Rectal smooth muscle tissue (tissue), 1 donor: ENCODE results near the gene TMEM123.
"Not testable (repeated sequence)": the region's sequence is repeated elsewhere in the genome, so short reads cannot be mapped to it uniquely, and the experiment has no call there.

Experiments
- H3K27ac ChIP-seq: one replicate; pipeline ENCODE4 v1.7.0; 2013; ENCODE audit warnings: low read depth, low read length, inconsistent platforms
- H3K27me3 ChIP-seq: one replicate; pipeline ENCODE4 v1.7.0; 2013; ENCODE audit warnings: low read length; ENCODE audit not compliant: control insufficient read depth, insufficient read depth
- H3K36me3 ChIP-seq: one replicate; pipeline ENCODE4 v1.7.0; 2013; ENCODE audit warnings: low read length; ENCODE audit not compliant: control insufficient read depth, insufficient read depth
- H3K4me1 ChIP-seq: one replicate; pipeline ENCODE4 v1.7.0; 2013; ENCODE audit warnings: low read length; ENCODE audit not compliant: control insufficient read depth, insufficient read depth
- H3K4me3 ChIP-seq: one replicate; pipeline ENCODE4 v1.7.0; 2013; ENCODE audit warnings: low read length
- H3K9ac ChIP-seq: one replicate; pipeline ENCODE4 v1.7.0; 2013; ENCODE audit warnings: low read length

Gene TMEM123

DNA sequence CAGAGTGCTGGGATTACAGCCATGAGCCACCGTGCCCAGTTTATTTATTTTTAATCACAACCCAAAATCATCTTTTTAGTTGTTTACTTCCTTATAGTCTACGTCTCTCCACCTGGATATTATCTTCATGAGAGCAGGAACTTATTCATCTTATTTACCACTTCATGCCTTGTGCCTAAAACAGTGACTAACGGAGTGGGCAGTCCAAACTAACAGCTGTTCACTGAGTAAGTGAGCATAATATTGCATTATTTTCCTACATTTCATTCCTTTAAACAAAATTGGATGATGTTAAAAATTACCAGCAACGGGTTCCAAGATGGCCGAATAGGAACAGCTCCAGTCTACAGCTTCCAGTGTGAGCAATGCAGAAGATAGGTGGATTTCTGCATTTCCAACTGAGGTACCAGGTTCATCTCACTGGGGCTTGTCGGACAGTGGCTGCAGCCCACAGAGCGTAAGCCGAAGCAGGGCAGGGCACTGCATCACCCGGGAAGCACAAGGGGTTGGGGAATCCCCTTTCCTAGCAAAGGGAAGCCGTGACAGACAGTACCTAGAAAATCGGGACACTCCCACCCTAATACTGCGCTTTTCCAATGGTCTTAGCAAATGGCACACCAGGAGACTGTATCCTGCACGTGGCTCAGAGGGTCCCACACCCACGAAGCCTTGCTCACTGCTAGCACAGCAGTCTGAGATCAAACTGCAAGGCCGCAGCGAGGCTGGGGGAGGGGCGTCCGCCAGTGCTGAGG, 14.1 kb downstream of the TMEM123 start:
- no peaks in the 10 kb centered on the region for H3K36me3 ChIP-seq
- no peak overlapping the region for H3K9ac ChIP-seq
- H3K4me3 ChIP-seq = no peak overlapping the region
- no peaks in the 10 kb centered on the region for H3K27me3 ChIP-seq
- no peak overlapping the region for H3K27ac ChIP-seq
- H3K4me1 ChIP-seq = no peaks in the 10 kb centered on the region

GRCh38 chr11:102437727-102438126, 14.8 kb downstream of the TMEM123 start:
- H3K27ac ChIP-seq = no peak overlapping the region
- H3K4me1 ChIP-seq = no peaks in the 10 kb centered on the region
- no peak overlapping the region for H3K9ac ChIP-seq
- no peaks in the 10 kb centered on the region for H3K36me3 ChIP-seq
- H3K27me3 ChIP-seq = no peaks in the 10 kb centered on the region
- no peak overlapping the region for H3K4me3 ChIP-seq

DNA sequence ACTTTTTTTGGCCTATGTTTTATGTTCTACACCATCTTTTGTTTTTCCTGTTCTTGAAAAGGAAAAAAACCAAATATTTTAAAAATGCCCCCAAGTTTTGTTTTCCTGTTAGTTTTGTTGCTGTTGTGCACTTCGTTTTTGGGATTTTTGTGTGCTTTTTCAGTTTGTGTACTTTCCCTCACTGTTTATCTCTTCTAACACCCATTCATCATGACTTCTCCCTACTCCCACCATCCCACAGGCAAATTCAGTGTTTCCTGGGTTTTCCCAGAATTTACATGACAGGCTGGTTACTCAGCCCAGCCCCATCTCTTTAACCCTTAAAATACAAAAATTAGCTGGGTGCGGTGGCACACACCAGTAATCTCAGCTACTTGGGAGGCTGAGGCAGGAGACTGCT, 15.6 kb downstream of the TMEM123 start:
- no peaks in the 10 kb centered on the region for H3K36me3 ChIP-seq
- H3K27ac ChIP-seq = no peak overlapping the region
- H3K9ac ChIP-seq = no peak overlapping the region
- H3K4me1 ChIP-seq = no peaks in the 10 kb centered on the region
- H3K4me3 ChIP-seq = no peak overlapping the region
- no peaks in the 10 kb centered on the region for H3K27me3 ChIP-seq

GRCh38 chr11:102436561-102436960, 16.0 kb downstream of the TMEM123 start:
- Histone ChIP-seq H3K4me1 (no peaks in the 10 kb centered on the region), H3K36me3 (peaks cover under 1% of the 10 kb centered on the region), H3K4me3 (no peak overlapping the region), H3K9ac (no peak overlapping the region), H3K27me3 (no peaks in the 10 kb centered on the region), H3K27ac (no peak overlapping the region)

- no peaks in the 10 kb centered on the region for H3K27me3 ChIP-seq
- H3K4me3 ChIP-seq = no peak overlapping the region
- H3K36me3 ChIP-seq = peaks cover 2% of the 10 kb centered on the region
- no peak overlapping the region for H3K27ac ChIP-seq
- no peaks in the 10 kb centered on the region for H3K4me1 ChIP-seq
- no peak overlapping the region for H3K9ac ChIP-seq
Measured at GRCh38 chr11:102435688-102436087, 16.9 kb downstream of the TMEM123 start.

DNA sequence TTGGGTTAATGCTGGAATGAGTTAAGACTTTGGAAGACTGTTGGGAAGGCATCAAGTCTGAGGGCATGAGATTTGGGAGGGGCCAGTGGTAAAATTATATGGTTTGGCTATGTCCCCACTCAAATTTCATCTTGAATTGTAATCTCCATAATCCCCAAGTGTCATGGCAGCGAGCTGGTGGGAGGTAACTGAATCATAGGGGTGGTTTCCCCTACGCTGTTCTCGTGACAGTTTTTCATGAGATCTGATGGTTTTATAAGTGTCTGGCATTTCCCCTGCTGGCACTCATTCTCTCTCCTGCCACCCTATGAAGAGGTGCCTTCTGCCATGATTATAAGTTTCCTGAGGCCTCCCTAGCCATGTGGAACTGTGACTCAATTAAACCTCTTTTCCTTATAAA, 19.0 kb downstream of the TMEM123 start:
- not testable (repeated sequence) for H3K9ac ChIP-seq, H3K27ac ChIP-seq, H3K4me3 ChIP-seq, H3K27me3 ChIP-seq, H3K36me3 ChIP-seq
- peaks cover 14% of the 10 kb centered on the region for H3K4me1 ChIP-seq

- H3K4me1 ChIP-seq = peaks cover 14% of the 10 kb centered on the region
- not testable (repeated sequence) for H3K36me3 ChIP-seq, H3K9ac ChIP-seq, H3K4me3 ChIP-seq, H3K27me3 ChIP-seq, H3K27ac ChIP-seq
Measured at GRCh38 chr11:102432560-102432959, 20.0 kb downstream of the TMEM123 start.

DNA sequence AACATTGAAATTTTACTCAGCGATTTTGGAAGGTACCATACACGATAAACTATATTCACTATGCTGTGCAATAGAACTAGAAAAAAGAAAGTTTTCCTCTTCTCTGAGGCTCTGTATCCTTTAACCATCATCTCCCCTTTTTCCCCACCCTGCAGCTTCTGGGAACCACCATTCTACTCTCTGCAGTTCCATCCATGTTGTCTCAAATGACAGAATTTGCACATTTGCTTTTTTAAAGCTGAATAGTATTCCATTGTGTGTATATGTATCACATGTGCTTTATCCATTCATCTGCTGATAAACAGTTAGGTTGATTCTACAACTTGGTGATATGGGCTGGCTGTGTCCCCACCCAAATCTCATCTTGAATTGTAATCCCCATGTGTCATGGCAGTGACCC, 21.2 kb downstream of the TMEM123 start:
- peaks cover 2% of the 10 kb centered on the region for H3K36me3 ChIP-seq
- no peak overlapping the region for H3K27ac ChIP-seq
- peaks cover 14% of the 10 kb centered on the region for H3K4me1 ChIP-seq
- no peaks in the 10 kb centered on the region for H3K27me3 ChIP-seq
- H3K4me3 ChIP-seq = no peak overlapping the region
- H3K9ac ChIP-seq = no peak overlapping the region

DNA sequence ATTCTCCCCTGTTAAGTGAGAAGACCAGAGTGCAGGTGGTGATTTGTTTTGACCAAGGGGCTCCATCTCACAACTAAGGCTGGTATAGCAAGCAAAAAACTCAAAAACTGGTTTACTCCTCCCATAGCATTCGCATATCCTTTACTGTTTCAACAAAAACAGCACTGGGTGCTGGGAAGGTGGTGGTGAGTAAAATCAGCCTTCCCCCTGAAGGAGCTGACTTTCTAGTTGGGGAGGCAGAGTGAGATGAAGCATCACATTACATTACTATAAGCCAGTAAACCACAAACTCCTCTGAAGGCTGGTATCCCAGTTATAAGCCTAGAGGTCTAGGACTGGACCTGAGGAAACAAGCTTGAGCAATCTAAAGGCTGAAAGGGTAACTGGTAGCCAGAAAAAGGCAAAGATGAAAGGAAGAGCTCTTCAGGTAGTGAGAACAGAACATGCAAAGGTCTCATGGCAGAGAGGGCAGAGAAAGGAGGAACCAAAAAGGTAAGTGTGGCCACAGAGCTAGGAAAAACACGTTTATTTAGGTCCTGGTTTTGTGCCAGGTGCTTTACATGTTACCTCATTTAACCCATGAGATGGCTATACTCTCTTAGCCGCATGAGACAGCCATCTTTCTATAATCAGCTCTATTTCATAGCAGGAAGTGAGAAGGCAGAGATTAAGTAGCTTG, 22.3 kb downstream of the TMEM123 start:
- no peaks in the 10 kb centered on the region for H3K27me3 ChIP-seq
- H3K9ac ChIP-seq = no peak overlapping the region
- H3K27ac ChIP-seq = peak overlapping the region; percentile 27
- H3K4me3 ChIP-seq = no peak overlapping the region
- H3K36me3 ChIP-seq = peaks cover 2% of the 10 kb centered on the region
- peaks cover 14% of the 10 kb centered on the region for H3K4me1 ChIP-seq

GRCh38 chr11:102429691-102430090, 22.9 kb downstream of the TMEM123 start:
- Histone ChIP-seq H3K36me3 (peaks cover 2% of the 10 kb centered on the region), H3K27me3 (no peaks in the 10 kb centered on the region), H3K4me3 (no peak overlapping the region), H3K9ac (no peak overlapping the region), H3K4me1 (peaks cover 14% of the 10 kb centered on the region), H3K27ac (peak overlapping the region; percentile 27)

DNA sequence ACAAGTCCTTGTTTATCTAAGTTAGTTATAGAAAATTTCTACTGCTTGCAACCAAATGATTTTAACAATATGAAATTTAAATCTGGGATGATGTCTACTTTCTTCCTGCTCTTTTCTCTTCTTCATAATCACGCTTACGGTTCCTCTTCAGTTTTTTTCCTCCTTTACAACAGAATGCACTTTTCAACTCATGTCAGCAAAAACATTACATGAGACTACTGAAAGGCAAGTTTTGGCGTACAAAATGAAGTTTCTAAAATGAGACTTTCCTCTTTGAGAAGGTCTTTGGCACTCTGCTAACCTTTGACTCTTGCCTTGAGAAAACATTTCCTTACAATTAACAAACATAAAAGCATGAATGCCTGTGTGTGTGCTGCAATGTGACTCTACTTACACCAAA, 23.3 kb downstream of the TMEM123 start:
- peak overlapping the region; percentile 27 for H3K27ac ChIP-seq
- H3K4me1 ChIP-seq = peaks cover 14% of the 10 kb centered on the region
- no peak overlapping the region for H3K9ac ChIP-seq
- H3K36me3 ChIP-seq = peaks cover 2% of the 10 kb centered on the region
- no peak overlapping the region for H3K4me3 ChIP-seq
- H3K27me3 ChIP-seq = no peaks in the 10 kb centered on the region

GRCh38 chr11:102428696-102429095, 23.9 kb downstream of the TMEM123 start:
- H3K9ac ChIP-seq = no peak overlapping the region
- no peak overlapping the region for H3K27ac ChIP-seq
- no peak overlapping the region for H3K4me3 ChIP-seq
- no peaks in the 10 kb centered on the region for H3K27me3 ChIP-seq
- H3K36me3 ChIP-seq = peaks cover 2% of the 10 kb centered on the region
- peaks cover 16% of the 10 kb centered on the region for H3K4me1 ChIP-seq

DNA sequence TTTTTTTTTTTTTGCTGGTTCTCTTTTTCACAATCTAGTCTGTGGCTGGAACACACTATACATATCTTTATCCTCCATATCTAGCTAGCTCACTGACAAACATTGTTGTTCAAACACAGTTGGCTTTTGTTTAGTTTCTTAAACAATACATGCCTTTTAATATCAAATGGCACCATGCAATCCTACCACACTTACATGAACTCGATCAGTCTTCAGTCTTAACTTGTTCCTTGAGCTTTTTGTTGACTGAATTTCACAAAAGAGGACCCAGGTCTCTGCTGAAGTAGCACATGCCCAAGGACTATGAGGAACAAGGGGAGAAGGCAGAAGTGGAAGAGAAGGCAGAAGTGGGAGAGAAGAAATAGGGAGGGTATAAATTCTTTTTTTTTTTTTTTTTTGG, 25.5 kb downstream of the TMEM123 start:
- Histone ChIP-seq H3K4me3 (no peak overlapping the region), H3K4me1 (peaks cover 21% of the 10 kb centered on the region), H3K27ac (no peak overlapping the region), H3K36me3 (peaks cover 2% of the 10 kb centered on the region), H3K27me3 (no peaks in the 10 kb centered on the region), H3K9ac (no peak overlapping the region)
